SK-N-SH treated with all-trans-retinoic acid at 6 μM for 48 hours (cell line): ENCODE measurements around the gene MDFIC.

Experiments used
- TOX ChIP-seq: fragments of 250-450 bp; sonication (Bioruptor Pico); IDR thresholded peaks from 2 replicates; pipeline ENCODE4 v1.8.0; 2021; ENCODE audit warnings: mild to moderate bottlenecking, moderate library complexity, borderline replicate concordance
- ZNF70 ChIP-seq: fragments of 450-650 bp; formaldehyde crosslinking; IDR thresholded peaks from 2 replicates; pipeline ENCODE4 v1.5.0; 2020; ENCODE audit warnings: mild to moderate bottlenecking, moderate library complexity
- TF ChIP-seq, protein P1 (sequence below): fragments of 250-450 bp; sonication (Bioruptor Pico); IDR thresholded peaks from 2 replicates; pipeline ENCODE4 v1.5.1; 2020; ENCODE audit warnings: low read depth, mild to moderate bottlenecking, moderate library complexity
- TF ChIP-seq, protein P2 (sequence below): fragments of 250-450 bp; sonication (Bioruptor Pico); IDR thresholded peaks from 2 replicates; pipeline ENCODE4 v1.5.1; 2021; ENCODE audit warnings: mild to moderate bottlenecking, moderate library complexity

- TF ChIP-seq, protein P1, sequence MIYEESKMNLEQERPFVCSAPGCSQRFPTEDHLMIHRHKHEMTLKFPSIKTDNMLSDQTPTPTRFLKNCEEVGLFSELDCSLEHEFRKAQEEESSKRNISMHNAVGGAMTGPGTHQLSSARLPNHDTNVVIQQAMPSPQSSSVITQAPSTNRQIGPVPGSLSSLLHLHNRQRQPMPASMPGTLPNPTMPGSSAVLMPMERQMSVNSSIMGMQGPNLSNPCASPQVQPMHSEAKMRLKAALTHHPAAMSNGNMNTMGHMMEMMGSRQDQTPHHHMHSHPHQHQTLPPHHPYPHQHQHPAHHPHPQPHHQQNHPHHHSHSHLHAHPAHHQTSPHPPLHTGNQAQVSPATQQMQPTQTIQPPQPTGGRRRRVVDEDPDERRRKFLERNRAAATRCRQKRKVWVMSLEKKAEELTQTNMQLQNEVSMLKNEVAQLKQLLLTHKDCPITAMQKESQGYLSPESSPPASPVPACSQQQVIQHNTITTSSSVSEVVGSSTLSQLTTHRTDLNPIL (CRISPR knock-in tag): no peak
- TF ChIP-seq TOX (CRISPR knock-in tag): no peak
- TF ChIP-seq, protein P2, sequence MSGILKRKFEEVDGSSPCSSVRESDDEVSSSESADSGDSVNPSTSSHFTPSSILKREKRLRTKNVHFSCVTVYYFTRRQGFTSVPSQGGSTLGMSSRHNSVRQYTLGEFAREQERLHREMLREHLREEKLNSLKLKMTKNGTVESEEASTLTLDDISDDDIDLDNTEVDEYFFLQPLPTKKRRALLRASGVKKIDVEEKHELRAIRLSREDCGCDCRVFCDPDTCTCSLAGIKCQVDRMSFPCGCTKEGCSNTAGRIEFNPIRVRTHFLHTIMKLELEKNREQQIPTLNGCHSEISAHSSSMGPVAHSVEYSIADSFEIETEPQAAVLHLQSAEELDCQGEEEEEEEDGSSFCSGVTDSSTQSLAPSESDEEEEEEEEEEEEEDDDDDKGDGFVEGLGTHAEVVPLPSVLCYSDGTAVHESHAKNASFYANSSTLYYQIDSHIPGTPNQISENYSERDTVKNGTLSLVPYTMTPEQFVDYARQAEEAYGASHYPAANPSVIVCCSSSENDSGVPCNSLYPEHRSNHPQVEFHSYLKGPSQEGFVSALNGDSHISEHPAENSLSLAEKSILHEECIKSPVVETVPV (CRISPR knock-in tag): no peak
- TF ChIP-seq ZNF70 (CRISPR knock-in tag): no peak
Measured at GRCh38 chr7:114941692-114942091, 19.8 kb downstream of the MDFIC start.
